Activated CD4-positive, CD25-positive, alpha-beta regulatory T cell treated with anti-CD3 and anti-CD28 coated beads, Interleukin-2, amount 50 U/mL, for 72 hours (primary cell): Measurements from ENCODE around the gene KNDC1.
"Not testable (repeated sequence)": the region's sequence is repeated elsewhere in the genome, so short reads cannot be mapped to it uniquely, and the experiment has no call there.

Experiments used
- DNase-seq: peaks from one replicate; pipeline ENCODE4 v3.0.0; 2021

KNDC1 gene

DNA sequence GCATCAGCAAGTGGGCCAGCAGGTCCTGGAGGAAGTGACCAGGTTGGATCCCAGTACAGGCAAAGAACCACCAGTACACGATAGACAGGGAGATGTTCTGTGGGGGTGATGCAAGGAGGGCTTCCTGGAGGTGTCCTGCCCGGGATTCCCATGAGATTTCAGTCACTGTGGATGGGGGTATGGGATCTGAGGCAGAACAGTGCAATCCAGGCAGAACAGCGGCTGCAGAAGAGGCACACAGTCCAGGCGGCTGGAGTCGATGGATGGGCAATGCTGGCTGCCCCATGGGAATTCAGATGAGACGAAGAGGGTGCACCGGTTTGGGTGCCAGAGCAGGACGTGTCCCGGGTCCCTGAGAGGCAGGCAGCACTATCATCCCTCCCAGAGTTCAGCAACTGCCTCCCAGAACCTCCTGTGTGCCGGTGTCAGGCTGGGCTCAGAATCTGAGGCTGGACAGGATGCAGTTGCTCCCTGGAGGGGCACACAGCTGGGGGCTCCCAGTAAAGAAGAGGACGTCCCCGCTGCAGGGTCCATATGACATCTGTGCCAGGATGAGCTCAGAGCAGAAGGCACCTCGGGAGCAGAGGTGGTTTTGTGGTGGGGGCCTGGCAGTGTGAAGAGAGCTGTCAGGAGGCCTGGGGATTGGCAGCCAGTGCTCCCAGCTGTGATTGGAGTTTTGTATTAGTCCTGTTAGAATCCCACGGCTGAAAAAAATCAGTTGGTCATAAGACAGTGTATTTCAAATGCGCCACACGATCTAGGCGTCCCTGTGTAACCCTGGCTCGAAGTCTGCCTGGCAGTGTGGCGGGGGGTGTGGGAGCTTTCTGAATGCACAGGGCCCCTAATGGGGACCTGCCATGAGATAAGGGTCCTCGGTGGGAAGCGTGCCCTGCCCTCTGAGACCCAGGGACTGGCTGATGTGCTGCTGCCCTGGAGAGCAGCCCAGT lies 3.2 kb downstream of the KNDC1 start:
- DNase-seq: no peak

DNA sequence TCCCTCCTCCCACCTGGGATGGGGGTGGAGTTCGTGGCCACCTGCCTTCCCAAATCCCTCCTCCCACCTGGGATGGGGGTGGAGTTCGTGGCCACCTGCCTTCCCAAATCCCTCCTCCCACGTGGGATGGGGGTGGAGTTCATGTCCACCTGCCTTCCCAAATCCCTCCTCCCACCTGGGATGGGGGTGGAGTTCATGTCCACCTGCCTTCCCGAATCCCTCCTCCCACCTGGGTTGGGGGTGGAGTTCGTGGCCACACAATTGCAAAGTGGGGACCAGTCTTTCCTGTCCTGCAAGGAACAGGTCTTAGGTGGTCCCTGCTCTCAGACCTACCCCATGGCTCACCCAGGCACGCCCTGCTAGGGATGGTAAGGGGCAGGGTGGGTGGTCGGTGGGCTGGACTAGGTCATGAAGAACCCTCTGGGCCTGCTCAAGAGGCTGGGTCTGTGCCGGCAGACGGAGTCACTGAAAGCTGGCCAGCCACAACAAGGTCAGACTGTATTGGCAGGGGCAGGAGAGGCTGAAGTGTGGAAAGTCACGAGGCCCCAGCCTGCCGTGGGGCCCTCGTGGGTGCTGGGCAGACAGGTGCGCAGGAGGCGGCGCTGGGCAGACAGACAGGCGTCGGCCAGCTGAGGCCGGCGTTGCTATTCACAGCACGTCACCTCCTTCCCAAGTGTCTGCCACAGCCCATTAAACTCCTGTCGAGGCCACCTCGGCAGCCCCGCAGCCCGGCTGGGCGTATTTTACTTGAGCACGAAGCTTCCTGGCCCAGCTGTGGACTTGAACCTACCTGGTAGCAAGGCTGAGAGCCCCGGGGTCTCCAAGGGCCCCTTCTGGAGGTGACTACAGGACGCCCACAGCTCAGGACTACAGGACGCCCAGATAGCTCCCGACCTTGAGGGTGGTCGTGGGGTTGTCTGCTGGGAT lies 4.1 kb downstream of the KNDC1 start:
- DNase-seq: no peak

DNA sequence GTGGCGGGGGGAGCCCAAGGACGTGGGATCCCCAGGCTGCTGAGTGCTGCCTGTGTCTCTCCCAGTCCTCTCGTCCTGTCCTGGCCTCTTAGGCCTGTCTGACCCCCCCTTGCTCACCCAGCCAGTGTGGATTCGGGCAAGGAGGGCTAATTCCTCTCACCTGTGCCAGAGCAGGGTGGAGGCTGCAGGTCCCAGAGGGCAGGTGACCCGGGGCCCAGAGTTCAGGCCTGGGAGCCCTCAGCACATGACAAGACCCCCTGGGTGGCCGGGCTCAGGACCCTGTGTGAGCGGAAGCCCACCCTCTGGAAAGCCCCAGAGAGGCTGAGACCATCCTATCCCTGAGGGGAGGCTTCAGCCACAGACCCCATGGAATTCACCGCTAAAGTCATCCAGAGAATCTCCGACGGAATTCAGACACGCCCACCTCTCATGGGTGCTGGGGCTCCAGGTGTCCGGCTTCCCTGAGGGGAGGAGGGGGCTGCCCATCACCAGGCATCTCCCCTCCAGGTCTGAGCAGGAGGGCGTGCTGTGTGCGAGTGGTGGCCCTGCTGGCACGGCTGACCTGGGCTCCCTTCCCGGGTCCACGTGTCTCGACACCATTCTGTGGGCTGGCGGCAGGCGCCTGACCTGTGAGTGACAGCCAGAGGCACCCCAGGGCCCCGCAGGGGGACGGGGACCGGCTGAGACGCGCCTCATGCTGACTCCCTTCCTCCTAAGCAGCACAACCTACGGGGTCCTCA lies 5.0 kb downstream of the KNDC1 start:
- no peak for DNase-seq

DNA sequence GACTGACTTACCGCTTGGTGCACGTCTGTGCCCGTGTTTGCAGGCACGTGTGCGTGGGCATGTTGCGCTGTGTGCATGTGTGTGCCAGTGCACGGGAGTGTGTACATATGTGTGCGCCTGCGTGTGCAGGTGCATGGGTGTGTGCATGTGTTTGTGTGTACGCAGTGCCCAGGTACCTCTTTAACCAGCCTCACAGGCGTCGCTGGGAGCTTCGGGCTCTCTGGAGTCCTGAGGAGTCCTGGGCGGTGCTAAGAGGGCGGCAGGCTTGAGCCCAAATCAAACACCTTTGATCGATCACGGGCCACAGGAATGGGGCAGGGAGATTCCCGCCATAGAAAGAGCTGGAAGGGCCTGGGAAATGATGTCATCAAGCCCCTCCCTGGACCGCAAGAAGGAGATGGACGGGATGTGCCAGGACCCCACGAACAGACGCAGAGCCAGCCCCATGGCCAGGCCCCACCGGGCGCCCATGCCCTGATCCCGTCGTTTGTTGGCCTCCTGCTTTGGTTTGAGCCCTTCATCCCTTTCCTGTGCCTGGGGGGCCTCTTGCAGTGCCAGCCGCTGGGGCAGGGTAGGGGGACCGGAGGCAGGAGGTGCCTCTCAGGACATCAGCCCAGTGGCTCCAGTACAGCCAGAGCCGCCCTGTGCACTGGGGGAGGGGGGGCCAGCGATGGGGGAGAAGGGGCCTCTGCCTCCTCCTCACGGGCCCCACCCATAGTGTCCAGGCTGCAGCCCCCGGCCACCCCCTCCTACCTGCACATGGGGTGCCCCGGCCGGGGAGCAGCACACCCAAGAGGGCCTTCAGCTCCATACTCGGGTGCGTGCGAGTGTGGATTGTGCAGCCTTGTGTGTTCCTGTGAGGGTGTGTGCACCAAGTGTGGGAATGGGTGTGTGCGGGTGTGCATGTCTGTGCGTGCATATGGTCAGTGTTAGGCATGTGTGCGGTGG lies 5.8 kb downstream of the KNDC1 start:
- no peak for DNase-seq

DNA sequence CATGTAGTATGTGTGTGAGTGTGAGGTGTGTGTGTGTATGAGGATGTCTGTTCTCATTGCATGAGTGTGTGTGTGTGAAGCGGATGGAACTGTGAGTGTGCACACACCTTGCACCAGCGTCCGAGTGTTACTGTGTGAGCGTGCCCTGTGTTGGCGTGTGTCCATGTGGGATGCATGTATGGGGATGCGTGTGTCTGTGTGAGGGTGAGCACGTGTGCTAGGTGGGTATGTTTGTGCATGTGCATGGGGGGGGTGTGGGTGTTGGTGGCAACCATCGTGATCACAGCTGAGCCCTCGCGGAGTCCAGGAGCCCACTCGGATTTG lies 6.4 kb downstream of the KNDC1 start:
- DNase-seq: no peak

DNA sequence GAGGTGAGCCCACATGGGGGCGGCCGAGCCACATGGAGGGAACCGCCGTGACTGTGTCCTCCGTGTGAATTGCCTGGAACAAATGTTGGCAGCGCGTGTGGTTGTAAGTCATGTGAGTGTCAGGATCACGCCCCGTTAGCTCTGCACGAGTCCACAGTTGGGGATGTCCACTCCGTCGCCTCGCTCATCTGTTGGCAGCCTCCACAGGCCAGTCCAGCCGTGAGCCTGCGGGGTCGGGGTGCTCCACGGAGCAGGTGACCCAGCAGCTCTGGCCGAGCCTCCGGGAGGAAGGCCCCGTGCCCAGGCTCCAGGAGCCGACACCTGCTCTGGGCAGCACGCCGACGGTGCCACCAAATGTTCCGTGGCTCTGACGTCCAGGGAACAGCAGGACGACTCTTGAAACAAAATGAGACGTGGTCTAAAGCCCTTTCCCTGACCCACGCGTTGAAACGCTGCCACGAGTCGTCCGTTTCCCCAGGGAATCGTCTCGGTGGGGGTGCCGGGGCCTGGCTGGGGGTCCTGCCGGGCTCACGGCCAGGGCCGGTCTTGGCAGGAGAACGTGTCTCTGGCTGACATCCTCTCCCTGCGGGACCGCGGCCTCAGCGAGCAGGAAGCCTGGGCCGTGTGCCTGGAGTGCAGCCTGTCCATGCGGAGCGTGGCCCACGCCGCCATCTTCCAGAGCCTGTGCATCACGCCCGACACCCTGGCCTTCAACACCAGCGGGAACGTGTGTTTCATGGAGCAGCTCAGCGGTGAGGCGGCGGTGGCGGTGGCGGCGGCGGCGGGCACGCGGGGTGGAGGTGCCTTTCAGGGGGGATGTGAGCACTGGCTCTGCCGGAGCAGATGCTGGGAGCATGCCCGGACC lies 7.0 kb downstream of the KNDC1 start:
- no peak for DNase-seq

DNA sequence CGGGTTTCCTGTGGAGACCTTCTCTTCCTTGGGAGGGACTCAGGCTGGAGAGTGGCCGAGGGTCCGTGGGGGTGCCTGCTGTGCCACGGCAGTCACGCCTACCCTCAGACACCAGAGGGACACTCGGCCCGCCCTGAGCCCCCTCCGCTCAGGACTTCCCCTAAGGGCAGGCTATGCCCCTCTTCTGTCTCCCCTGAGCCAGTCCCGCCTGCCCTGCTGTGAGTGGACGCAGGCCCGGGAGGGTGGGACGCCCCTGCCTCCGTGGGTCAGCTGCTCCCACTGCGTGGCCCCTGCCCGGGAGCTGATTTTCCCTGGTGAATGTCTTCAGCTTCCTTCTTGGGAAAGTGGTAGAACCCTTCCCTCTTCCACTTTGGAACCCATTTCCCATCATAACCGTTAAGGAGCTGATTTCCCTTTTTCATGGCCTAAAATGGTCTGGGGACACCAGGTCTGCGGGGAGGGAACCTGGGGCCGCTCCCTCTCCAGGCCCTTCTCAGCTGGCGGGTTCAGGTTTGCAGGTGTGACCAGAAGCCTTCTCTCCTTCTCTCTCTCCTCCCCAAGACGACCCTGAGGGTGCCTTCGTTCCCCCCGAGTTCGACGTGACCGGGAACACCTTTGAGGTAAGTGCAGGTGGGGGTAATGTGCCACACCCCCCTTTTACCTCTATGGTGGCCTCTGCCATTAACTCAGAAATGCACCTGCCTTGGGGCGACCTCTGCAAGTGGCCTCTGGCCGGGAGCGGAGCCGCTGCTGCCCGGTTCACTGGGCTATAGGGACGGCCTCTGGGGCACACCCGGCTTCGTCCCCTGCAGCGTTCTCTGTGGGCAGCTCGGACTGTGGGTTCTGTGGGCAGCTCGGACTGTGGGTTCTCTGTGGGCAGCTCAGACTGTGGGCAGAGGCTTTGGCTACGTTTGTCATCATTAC lies 7.9 kb downstream of the KNDC1 start:
- DNase-seq: no peak

DNA sequence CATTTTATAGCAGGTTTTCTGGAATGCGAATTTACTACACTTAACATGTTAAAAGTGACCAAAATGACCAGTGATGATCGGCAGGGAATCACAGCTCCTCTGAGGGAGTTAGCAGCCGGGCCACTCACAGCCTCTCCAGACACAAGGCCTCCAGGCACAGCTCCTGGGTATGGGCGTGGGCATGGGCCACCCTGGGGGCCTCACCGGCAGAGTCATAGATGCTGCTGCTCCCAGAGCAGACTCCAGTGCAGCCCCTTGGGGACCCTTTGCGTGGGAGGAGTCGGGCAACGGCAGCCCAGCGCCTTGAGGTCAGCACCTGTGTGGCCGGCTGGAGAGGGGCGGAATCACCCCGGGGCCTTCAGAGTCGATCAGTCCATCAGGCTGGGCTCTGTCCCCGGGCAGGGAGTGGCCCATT lies 8.6 kb downstream of the KNDC1 start:
- DNase-seq: no peak

DNA sequence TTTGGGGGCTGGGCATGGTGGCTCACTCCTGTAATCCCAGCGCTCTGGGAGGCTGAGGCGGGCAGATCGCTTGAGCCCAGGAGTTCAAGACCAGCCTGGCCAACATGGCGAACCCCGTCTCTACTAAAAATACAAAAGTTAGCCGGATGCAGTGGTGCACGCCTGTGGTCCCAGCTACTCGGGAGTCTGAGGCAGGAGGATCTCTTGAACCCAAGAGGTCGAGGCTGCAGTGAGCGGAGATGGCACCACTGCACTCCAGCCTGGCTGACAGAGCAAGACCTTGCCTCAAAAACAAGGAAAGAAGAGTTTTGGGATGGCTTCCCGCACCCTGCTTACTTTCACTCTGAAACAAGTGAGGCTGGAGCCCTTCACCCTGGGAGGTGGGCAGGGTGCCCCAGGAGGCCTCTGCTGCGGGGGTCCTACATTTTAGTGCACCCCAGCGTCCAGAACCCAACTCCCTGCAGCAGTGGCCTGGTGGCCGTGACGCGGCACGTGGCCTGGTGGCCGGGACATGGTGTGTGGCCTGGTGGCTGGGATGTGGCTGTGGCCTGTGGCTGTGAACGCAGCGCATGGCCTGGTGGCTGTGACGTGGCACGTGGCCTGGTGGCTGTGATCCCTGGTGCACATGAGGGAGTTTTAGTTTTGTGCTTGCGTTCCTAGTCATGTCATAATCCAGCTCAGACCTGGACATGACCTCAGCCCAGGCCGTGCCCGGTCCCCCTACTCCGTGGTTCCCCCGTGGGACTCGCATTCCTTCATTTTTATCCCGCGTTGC lies 9.3 kb downstream of the KNDC1 start:
- DNase-seq: no peak

DNA sequence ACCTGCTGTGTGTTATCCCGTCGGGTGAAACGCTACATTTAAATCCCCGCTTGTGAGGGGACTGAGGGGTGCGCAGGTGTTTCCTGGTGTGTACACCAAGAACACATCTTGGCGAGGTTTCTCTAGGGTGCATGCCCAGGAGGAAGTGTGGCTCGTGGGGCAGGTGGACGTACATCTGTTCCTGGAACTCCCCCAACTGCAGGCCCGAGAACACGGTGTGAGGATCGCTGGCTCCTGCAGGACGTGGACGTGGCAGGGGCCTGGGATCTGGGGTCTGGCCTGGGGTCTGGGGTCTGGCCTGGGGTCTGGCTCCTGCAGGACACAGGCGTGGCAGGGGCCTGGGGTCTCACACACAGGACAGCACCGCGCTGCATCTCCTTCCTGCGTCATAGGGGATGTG lies 10.1 kb downstream of the KNDC1 start:
- no peak for DNase-seq

DNA sequence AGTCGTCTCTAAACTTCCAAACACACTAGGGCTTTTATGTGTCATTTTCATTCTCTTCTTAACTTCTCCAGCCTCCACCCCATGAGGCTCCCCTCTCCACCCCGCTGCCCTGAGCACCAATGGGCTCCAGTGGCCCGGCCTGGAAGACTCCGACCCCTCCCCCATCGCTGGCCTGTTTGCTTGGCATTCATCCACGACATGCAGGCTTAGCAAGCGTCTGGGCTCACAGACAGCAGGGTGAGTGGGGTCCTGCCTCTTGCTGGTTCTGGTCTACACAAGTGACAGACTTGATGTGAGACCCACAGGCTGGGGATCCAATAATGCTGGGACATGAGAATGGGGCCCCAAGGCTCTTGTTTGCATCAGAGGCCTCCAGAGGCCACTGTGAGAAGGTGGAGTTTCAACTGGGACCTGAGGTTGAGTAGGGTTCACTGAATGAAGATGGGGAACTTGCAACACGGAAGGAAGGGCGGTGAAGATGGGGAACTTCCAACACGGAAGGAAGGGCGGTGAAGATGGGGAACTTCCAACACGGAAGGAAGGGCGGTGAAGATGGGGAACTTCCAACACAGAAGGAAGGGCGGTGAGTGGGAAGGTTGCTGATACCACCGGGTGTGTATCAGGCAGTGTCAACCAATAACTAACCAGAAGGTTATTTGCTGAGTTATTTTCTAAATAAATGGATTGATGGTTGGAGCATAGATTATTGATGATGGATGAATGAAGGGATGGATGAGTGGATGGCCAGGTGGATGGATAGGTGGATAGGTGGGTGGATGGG lies 14.0 kb downstream of the KNDC1 start:
- no peak for DNase-seq

DNA sequence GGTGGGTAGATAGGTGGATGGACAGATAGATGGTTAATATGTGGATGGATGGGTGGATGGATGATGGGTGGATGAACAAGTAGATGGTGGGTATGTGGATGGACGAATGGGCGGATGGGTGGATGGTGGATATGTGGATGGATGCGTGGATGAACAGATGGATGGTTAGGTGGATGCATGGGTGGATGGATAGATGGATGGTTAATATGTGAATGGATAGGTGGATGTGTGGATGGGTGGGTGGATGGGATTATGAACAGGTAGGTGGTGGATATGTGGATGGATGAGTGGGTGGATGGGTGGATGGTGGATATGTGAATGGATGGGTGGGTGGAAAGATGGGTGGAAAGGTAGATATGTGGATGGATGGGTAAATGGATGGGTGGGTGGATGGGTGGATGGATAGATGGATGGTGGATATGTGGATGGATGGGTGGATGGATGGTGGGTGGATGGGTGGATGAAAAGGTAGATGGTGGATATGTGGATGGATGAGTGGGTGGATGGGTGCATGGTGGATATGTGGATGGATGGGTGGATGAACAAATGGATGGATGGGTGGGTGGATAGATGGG lies 14.8 kb downstream of the KNDC1 start:
- no peak for DNase-seq

DNA sequence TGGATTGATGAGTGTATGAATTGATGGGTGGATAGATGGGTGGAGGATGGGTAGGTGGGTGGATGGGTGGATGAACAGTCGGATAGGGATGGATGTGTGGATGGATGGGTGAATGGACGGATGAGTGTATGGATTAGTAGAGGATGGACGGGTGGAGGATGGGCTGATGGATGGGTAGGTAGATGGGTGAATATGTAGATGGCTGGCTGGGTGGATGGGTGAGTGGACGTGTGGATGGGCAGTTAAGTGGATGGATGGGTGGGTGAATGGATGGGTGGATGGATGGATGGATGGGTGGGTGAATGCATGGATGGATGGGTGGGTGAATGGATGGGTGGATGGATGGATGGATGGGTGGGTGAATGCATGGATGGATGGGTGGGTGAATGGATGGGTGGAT lies 15.6 kb downstream of the KNDC1 start:
- DNase-seq: not testable (repeated sequence)

DNA sequence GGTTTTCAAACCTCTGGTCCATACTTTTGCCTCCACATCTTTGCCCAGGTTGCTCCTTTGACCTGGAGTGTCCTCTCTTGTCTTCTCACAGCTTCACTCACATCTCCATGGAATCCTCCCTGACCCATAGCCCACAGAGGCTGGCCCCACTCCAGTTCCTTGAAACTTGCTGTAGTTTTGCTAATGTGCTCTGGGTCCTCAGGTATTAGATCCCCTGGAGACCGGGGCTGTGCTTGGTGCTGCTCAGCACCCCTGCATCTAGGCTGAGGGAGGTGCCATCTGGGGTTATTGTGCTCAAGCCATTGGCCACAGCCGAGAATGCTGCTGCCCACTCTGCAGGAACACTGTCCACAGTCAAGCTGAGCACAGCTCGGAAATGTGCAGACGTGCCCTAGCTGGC lies 16.5 kb downstream of the KNDC1 start:
- no peak for DNase-seq

DNA sequence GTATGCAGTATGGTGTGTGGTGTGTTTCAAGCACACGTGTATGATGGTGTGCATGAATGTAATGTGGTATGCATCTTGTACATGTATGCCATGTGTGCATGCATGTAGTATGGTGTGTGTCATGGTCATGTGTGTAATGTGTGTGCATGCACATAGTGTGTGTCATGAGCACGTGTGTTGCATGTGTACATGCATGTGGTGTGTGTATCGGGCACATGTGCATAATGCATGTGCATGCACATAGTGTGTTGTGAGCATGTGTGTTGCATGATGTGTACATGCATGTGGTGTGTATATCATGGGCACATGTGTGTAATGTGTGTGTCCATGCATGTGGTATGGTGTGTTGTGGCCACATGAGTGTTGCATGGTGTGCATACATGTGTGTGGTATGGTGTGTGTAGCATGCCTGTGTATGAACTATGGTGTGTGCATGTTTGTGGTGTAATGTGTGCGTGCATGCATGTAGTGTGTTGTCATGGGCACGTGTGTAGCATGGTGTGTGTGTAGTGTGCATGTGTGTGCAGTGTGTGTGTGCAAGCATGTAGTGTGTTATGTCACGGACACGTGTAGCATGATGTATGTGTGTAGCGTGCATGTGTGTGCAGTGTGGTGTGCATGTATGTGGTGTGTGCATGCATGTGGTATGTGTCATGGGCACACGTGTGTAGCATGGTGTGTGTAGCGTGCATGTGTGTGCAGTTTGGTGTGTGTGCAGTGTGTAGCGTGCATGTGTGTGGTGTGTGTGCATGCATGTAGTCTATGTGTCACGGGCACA lies 17.6 kb downstream of the KNDC1 start:
- DNase-seq: no peak

DNA sequence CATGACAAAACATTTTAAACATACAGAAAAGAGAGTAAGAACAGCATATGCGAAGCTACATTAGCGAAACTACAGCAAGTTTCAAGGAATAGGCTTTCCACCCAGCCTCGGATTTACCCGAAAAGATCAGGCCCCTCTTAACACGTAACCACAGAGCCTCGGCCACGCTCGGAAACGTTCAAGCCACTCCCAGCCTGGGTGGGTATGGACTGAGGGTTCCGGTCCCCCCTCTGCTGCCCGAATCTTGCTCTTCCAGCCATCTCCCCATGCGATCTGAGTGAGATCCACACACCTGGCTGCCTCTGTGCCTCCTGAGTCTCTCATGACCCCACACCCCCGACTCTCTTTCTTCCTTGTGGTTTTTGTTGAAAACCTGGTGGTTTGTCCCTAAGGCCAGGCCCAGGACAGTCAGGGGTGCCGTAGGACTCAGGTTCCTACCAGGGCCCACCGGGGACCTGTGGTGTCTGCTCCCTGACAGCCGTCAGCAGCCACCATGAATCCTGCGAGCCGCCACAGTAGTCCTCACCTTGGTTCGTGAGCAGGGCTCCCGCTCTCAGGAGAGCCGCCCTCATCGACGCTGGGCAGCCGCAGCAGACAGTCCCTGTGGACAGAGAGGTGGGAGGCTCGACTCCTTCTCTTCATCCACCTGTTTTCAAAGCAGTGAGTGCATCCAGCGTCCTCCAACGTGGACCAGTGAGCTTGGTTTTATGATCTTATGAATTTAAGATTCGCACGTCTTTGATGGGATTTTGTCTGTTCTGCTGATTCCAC lies 18.5 kb downstream of the KNDC1 start:
- DNase-seq: no peak
